Stimulated activated CD4-positive, alpha-beta T cell treated with anti-CD3 and anti-CD28 coated beads, Interleukin-12 subunit alpha, Interleukin-12 subunit beta, amount 100 ng/mL, for 48 hours (primary cell): ENCODE results near the gene TRIOBP.

ENCODE experiments used
- DNase-seq, 3 donors: peaks; one replicate each; pipeline ENCODE4 v3.0.0-alpha.2; 2020; ENCODE audit warnings: low read depth in 2 of 3, low spot score in 1 of 3

Gene TRIOBP

GRCh38 chr22:37747080-37747714 lies 50.3 kb downstream of the TRIOBP start:
- DNase-seq, result no peak

DNA sequence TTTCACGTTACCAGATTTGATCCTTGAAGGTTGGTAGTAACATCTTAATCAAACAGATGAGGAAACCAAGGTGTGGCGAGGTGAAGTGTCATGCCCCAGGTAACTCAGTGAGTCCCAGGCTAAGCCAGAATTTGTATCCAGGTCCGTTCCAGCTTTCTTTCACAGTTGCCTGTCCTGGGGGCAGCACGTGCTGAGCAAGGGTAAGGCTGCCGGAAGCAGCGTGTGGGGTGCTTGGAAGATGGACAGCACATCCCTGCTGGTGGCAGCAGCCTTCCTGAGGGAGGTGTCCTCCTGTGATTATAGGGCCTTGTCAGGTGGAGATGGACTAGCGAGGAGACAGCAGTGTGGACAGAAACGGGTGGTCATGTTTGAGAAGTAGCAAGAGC lies 50.9 kb downstream of the TRIOBP start:
- DNase-seq, result no peak

DNA sequence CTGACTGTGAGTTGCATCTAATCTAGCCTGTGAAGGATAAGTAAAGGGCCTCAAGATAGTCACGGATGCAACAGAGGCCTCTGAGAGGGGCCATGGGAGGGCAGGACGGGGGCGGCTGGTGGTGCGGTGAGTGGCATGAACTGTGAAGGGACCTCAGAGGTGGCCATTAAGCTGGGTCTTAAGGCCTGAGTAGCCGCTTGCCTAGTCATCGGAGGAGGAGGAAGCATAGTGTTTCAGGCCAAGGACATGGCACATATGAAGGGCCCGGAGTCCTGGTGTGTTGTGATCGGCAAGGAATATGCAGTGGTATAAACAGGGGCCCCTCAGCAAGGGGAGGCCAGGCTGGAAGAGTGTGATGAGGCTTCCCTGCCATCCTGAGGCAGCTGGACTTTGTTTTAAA lies 51.8 kb downstream of the TRIOBP start:
- DNase-seq, result no peak

DNA sequence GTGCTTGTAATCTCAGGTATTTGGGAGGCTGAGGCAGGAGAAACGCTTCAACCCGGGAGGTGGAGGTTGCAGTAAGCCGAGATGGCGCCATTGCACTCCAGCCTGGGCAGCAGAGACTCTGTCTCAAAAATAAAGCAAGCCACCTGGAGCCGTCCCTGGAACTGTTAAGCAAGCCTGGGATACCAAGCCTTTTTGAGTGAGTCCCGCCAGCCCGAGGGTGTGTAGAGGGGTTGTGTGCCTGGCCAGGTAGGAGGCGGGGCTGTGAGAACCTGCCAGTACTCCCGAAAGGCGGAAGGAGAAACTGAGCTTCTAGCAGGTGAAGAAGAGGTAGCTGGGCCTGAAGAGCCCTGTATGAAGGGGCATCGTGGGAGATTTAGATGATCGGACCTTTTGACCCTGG lies 52.4 kb downstream of the TRIOBP start:
- DNase-seq, result no peak

DNA sequence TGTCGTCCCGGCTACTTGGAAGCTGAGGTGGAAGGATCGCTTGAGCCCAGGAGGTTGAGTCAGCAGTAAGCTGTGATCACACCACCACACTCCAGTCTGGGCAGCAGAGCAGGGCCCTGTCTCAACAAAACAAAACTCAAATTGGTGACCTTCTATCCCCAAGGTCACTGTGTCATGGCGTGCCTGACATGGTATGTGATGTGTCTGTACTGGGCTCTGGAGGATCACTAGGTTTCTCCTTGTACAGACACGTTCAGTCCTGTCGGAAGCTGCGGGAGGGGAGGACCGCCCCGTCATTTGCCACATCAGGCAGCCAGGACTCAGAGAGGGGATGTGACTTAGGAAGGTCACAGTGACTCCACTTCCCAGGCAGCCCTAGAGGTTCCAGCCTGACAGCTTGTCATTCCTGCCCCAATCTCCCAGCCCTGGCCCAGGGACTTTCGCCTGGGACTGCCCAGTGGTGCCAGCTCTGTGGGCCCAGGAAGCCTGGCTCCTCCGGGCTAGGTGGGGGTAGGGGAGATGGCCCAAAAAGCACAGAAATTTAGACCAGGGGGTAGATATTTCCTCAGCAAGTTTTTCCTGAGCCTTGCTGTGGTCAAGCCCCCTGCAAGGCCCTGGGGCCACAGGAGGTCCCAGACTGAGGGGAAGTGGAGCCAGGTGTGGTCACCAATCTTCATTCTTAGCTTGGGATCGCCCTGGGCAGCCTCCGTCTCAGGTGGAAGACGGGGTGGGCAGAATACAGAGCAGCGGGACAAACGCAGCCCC lies 53.2 kb downstream of the TRIOBP start:
- DNase-seq, result no peak

DNA sequence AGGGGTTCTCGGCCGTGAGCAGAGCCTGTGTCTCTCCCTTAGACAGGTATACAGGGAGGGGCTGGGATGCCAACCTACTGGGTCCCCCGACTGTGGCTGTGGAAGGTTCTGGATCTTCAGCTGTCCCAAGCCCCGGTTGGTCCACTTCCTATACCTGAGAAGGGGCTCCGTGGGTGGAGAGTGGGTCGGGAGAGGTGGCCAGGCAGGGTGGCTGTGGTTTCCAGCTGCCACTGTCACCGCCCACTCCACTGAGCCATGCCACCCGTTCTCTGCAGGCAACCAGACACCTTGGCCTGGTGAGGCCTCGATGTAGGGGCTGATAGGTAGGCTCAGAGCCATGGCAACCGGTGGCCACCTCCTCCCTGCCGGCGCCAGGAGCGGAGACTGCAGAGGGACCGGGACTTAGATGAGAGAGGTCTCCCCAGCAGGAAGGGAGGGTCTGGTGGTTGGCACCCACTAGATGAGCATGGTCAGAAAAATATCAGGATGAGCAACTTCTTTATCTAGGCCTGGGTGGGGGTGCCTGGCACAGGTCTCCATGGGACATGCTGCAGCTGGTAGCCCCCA lies 53.8 kb downstream of the TRIOBP start:
- DNase-seq, result no peak

DNA sequence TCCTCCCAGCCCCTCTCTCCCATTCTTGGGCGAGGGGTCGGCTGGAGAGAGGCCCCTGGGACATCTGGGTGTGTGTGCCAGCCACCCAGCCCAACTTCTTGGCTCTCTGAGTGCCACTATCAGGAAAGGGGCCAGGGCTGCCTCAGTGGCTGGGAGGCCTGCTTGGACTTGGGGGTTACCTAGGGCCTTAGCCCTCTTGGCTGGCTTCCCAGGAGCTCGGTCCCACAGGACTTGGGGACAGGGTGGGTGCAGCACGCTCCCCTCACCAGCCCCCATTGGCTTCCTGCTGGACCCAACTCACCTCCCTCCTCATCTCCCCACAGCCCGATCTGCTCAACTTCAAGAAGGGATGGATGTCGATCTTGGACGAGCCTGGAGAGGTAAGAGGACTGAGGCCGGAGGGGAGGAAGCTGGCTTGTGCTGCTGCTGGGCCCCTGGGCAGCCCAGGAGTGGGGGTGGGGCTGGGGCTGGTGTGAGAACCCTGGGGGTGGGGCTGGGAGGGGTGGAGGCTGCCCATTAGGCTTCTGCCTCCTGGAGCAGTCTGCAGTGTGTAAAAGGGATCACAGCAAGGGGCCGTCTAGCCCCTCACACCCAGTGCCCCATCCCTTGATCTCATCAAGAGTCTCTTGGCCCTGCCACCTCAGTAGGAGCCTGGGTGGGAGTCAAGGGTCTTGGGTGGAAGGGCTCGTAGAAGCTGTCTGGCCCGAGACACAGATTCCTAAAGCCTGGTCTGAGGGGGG lies 54.8 kb downstream of the TRIOBP start:
- no peak for DNase-seq

GRCh38 chr22:37752189-37753087 lies 55.6 kb downstream of the TRIOBP start:
- DNase-seq, result no peak

DNA sequence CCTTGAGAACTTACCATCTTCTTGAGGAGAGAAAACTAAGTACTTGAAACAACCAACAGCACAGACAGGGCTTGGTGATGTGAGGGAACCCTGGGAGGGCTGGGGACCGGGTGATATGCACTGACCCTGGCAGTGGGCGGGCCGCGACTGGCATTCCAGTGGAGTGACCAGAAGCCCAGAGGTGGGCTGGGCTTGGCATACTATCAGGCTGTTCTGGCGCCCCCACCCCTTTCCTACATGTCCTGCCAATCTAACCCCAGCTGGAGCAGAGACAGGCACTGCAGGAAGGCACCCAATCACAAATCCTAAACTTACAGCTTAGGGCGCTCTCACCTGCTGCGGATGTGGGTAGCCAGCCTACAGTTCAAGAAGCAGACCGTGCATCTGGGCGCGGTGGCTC lies 56.9 kb downstream of the TRIOBP start:
- no peak for DNase-seq

GRCh38 chr22:37757663-37758062 lies 60.8 kb downstream of the TRIOBP start:
- DNase-seq, result no peak

DNA sequence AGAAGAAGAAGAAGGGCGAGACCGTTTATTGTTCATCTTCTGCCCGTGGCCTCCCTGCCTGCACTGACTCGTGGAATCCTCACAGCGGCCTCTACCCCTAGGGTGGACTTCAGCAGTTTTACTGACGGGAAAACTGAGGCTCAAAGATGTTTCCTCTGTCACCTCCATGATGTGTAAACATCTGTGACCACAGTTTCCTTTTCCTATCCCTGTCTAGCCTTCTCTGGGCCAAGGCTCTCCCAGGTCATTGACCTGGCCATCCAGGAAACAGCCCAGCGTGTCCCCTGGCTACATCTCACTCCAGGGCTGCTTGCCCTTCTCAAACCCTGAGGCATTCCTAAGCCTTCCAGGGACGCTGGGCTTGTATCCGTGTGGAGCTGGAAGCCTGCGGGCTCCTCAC lies 61.8 kb downstream of the TRIOBP start:
- DNase-seq, result no peak

- no peak for DNase-seq
Observed at GRCh38 chr22:37759281-37759680, 62.4 kb downstream of the TRIOBP start.

- DNase-seq, result no peak
Observed at GRCh38 chr22:37760152-37760551, 63.3 kb downstream of the TRIOBP start.

GRCh38 chr22:37762389-37762836 lies 65.6 kb downstream of the TRIOBP start:
- DNase-seq, result no peak

DNA sequence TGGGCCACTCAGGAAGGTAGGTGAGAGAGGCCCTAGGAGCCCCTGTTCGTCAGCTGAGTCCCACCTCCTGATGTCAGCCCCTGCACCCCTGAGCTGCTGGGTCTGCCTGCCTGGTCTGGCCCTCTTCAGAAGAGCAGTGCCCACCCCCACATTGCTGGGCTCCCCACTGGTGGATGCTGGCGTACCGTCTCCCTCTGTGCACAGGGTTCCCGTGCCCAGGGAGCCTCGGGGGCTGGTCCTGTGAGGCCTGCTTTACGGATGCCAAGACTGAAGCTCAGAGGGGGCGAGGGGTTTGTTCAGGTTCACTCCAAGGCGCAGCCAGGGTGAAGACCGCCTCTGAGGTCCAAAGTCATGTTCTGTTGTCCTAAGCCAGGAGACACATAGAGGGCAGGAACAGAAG lies 66.2 kb downstream of the TRIOBP start:
- no peak for DNase-seq

GRCh38 chr22:37763652-37764051 lies 66.8 kb downstream of the TRIOBP start:
- no peak for DNase-seq

DNA sequence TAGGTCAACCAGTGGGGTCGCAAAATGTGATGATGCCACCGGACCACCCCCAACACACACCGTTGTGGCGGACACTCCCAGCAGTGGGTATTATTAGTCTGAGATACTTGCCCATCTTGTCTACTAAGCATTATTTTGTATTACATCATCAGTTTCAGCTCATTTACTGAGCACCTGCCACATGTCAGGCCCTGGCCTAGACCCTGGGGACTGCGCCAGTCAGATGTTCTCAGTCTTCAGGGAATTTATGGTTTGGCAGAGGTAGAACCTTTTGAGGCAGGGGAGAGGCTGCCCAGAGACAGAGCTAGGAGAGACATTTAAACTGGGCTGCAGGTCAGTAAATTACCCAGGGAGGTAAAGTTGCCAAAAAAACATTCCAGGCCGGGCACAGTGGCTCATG lies 67.8 kb downstream of the TRIOBP start:
- DNase-seq, result no peak

DNA sequence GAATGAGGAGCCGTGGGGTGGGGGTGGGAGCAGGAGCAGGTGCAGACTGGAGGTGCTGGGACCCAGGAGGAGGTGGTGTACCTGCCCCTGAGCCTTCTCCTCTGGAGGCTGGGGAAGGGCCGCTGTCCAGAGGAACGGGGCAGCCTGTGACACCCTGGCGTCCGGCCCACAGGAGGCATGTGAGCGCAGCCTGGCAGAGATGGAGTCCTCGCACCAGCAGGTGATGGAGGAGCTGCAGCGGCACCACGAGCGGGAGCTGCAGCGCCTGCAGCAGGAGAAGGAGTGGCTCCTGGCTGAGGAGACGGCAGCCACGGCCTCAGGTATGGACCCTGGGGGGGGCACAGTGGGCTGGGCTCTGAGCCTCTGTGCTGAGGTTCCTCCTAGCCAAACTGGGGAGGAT lies 68.7 kb downstream of the TRIOBP start:
- no peak for DNase-seq

DNA sequence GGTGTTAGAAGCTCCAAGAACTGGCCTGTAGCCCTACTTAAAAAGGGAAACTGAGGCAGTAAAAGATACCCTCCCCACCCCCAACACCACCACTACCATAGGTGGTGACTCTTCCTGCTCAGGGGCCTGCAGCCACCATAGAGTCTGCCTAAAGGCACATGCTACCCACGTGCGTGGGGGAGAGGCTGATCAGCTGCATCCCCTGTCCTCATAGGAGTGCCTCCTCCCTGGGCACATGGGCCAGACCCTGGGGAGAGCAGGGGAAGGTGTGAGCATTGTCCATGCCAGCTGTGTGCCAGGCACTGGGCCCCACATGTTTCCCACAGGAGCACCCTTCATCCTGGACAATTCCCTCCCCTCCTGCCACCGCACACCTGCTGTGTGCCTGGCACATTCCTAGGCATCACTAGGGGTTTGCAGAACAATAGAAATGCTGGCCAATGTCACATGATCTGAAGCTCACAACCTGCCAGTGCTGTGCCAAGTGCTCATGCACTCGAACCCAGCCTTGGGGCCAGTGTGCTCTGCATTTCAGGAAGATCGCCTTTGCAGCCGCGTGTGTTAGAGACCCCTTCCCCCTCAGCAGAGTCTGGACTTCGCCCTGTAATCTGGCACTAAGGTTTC lies 69.2 kb downstream of the TRIOBP start:
- DNase-seq, result no peak

DNA sequence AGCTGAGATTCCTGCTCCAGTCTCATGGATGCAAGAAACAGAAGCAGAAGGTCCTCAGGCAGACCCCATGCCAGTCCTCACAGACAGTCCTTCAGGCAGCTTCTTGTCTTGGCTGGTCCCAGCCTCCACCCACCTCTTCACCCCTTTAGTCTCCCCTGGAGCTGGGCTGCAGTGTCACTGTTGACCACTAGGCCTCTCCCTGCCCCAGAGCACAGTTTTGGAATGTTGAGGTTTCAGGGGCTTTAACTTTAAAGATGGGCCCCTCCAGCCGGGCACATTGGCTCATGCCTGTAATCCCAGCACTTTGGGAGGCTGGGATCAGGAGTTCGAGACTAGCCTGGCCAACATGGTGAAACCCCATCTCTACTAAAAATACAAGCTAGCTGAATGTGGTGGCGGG lies 71.4 kb downstream of the TRIOBP start:
- DNase-seq, result no peak
